ENCODE measurements around the gene TNFAIP3.
"Not testable (repeated sequence)": the region's sequence is repeated elsewhere in the genome, so short reads cannot be mapped to it uniquely, and the experiment has no call there.

The TNFAIP3 gene

GRCh38 chr6:137832110-137832509 lies 34.9 kb upstream of the TNFAIP3 start:
- in situ Hi-C loops (cut with MboI; ENCODE audit: low sequenced_read_pairs) = no loop called here

GRCh38 chr6:137834508-137834907 lies 32.6 kb upstream of the TNFAIP3 start:
- Histone ChIP-seq H3K4me1 (no peaks in the 10 kb centered on the region; the same call in 1 of the 2 replicates), H3K9me3 (no peaks in the 10 kb centered on the region), H3K4me3 (no peak overlapping the region), H3K27me3 (ENCODE audit: low read depth) (no peaks in the 10 kb centered on the region; the same call in 1 of the 2 replicates), H3K36me3 (replicated peaks) (no peaks in the 10 kb centered on the region)
- no peak for DNase-seq (ENCODE audit: low spot score in 2 of 2)
- in situ Hi-C loops (cut with MboI; ENCODE audit: low sequenced_read_pairs) = no loop called here

More at GRCh38 chr6:137832110-137832509, 34.9 kb upstream of the TNFAIP3 start:
- Histone ChIP-seq H3K4me1 (no peaks in the 10 kb centered on the region; the same call in 1 of the 2 replicates), H3K27me3 (ENCODE audit: low read depth) (no peaks in the 10 kb centered on the region; the same call in 1 of the 2 replicates), H3K9me3 (no peaks in the 10 kb centered on the region), H3K36me3 (replicated peaks) (no peaks in the 10 kb centered on the region), H3K4me3 (no peak overlapping the region)
- peak in 1 of 2 experiments; percentile 37 for DNase-seq (ENCODE audit: low spot score in 2 of 2)

GRCh38 chr6:137836788-137837187 lies 30.3 kb upstream of the TNFAIP3 start:
- DNase-seq (ENCODE audit: low spot score in 2 of 2) = no peak
- Histone ChIP-seq H3K4me3 (no peak overlapping the region), H3K4me1 (no peaks in the 10 kb centered on the region; the same call in 1 of the 2 replicates), H3K27me3 (ENCODE audit: low read depth) (no peaks in the 10 kb centered on the region; the same call in 1 of the 2 replicates), H3K9me3 (no peaks in the 10 kb centered on the region), H3K36me3 (replicated peaks) (no peaks in the 10 kb centered on the region)
- in situ Hi-C loops (cut with MboI; ENCODE audit: low sequenced_read_pairs) = no loop called here

GRCh38 chr6:137838090-137838489 lies 29.0 kb upstream of the TNFAIP3 start:
- H3K36me3 ChIP-seq (replicated peaks); H3K9me3 ChIP-seq; H3K27me3 ChIP-seq (ENCODE audit: low read depth); H3K4me3 ChIP-seq; DNase-seq (ENCODE audit: low spot score in 2 of 2); H3K4me1 ChIP-seq; in situ Hi-C loops (cut with MboI; ENCODE audit: low sequenced_read_pairs): not testable (repeated sequence)

GRCh38 chr6:137838597-137838996 lies 28.5 kb upstream of the TNFAIP3 start:
- in situ Hi-C loops (cut with MboI; ENCODE audit: low sequenced_read_pairs); H3K36me3 ChIP-seq (replicated peaks); H3K27me3 ChIP-seq (ENCODE audit: low read depth): not testable (repeated sequence)

GRCh38 chr6:137839076-137839475 lies 28.0 kb upstream of the TNFAIP3 start:
- Histone ChIP-seq H3K4me3 (no peak overlapping the region), H3K36me3 (replicated peaks) (no peaks in the 10 kb centered on the region), H3K4me1 (no peaks in the 10 kb centered on the region), H3K9me3 (no peaks in the 10 kb centered on the region), H3K27me3 (ENCODE audit: low read depth) (no peaks in the 10 kb centered on the region)
- in situ Hi-C loops (cut with MboI; ENCODE audit: low sequenced_read_pairs) = no loop called here
- DNase-seq (ENCODE audit: low spot score in 2 of 2) = no peak

More at GRCh38 chr6:137838597-137838996, 28.5 kb upstream of the TNFAIP3 start:
- not testable (repeated sequence) for DNase-seq (ENCODE audit: low spot score in 2 of 2); H3K9me3 ChIP-seq; H3K4me1 ChIP-seq; H3K4me3 ChIP-seq

- in situ Hi-C loops (cut with MboI; ENCODE audit: low sequenced_read_pairs) = no loop called here
Measured at GRCh38 chr6:137840252-137840651, 26.8 kb upstream of the TNFAIP3 start.

GRCh38 chr6:137843211-137843610 lies 23.8 kb upstream of the TNFAIP3 start:
- Histone ChIP-seq H3K4me3 (no peak overlapping the region), H3K4me1 (peaks cover 5% of the 10 kb centered on the region; the same call in 1 of the 2 replicates), H3K27me3 (ENCODE audit: low read depth) (no peaks in the 10 kb centered on the region), H3K9me3 (no peaks in the 10 kb centered on the region), H3K36me3 (replicated peaks) (no peaks in the 10 kb centered on the region)
- in situ Hi-C loops (cut with MboI; ENCODE audit: low sequenced_read_pairs) = no loop called here
- DNase-seq (ENCODE audit: low spot score in 2 of 2) = no peak

More at GRCh38 chr6:137840252-137840651, 26.8 kb upstream of the TNFAIP3 start:
- Histone ChIP-seq H3K4me1 (peaks cover 5% of the 10 kb centered on the region; the same call in 1 of the 2 replicates), H3K4me3 (no peak overlapping the region), H3K27me3 (ENCODE audit: low read depth) (no peaks in the 10 kb centered on the region), H3K36me3 (replicated peaks) (no peaks in the 10 kb centered on the region), H3K9me3 (no peaks in the 10 kb centered on the region)
- DNase-seq (ENCODE audit: low spot score in 2 of 2) = no peak

GRCh38 chr6:137844327-137844726 lies 22.7 kb upstream of the TNFAIP3 start:
- in situ Hi-C loops (cut with MboI; ENCODE audit: low sequenced_read_pairs); H3K4me1 ChIP-seq; H3K4me3 ChIP-seq; H3K36me3 ChIP-seq (replicated peaks); H3K9me3 ChIP-seq; H3K27me3 ChIP-seq (ENCODE audit: low read depth); DNase-seq (ENCODE audit: low spot score in 2 of 2): not testable (repeated sequence)

- H3K4me1 ChIP-seq; in situ Hi-C loops (cut with MboI; ENCODE audit: low sequenced_read_pairs); H3K4me3 ChIP-seq; H3K36me3 ChIP-seq (replicated peaks); H3K9me3 ChIP-seq; H3K27me3 ChIP-seq (ENCODE audit: low read depth): not testable (repeated sequence)
- DNase-seq (ENCODE audit: low spot score in 2 of 2) = peak in 1 of 2 experiments; percentile 40
Measured at GRCh38 chr6:137844773-137845172, 22.3 kb upstream of the TNFAIP3 start.

- no peak overlapping the region for H3K4me3 ChIP-seq
- H3K27me3 ChIP-seq (ENCODE audit: low read depth) = no peaks in the 10 kb centered on the region
- DNase-seq (ENCODE audit: low spot score in 2 of 2) = no peak
- peaks cover 5% of the 10 kb centered on the region for H3K4me1 ChIP-seq
- in situ Hi-C loops (cut with MboI; ENCODE audit: low sequenced_read_pairs) = no loop called here
- H3K36me3 ChIP-seq (replicated peaks) = no peaks in the 10 kb centered on the region
- H3K9me3 ChIP-seq = no peaks in the 10 kb centered on the region
Measured at GRCh38 chr6:137845460-137845859, 21.6 kb upstream of the TNFAIP3 start.

- in situ Hi-C loops (cut with MboI; ENCODE audit: low sequenced_read_pairs) = no loop called here
Measured at GRCh38 chr6:137846274-137846673, 20.8 kb upstream of the TNFAIP3 start.

GRCh38 chr6:137846772-137847313 lies 20.2 kb upstream of the TNFAIP3 start:
- no peaks in the 10 kb centered on the region for H3K27me3 ChIP-seq (ENCODE audit: low read depth)
- no peaks in the 10 kb centered on the region for H3K36me3 ChIP-seq (replicated peaks)
- no peaks in the 10 kb centered on the region for H3K9me3 ChIP-seq
- DNase-seq (ENCODE audit: low spot score in 2 of 2) = no peak
- in situ Hi-C loops (cut with MboI; ENCODE audit: low sequenced_read_pairs) = no loop called here
- peaks cover 5% of the 10 kb centered on the region for H3K4me1 ChIP-seq
- H3K4me3 ChIP-seq = no peak overlapping the region

More at GRCh38 chr6:137846274-137846673, 20.8 kb upstream of the TNFAIP3 start:
- peaks cover 5% of the 10 kb centered on the region for H3K4me1 ChIP-seq
- no peak for DNase-seq (ENCODE audit: low spot score in 2 of 2)
- no peaks in the 10 kb centered on the region for H3K27me3 ChIP-seq (ENCODE audit: low read depth)
- H3K36me3 ChIP-seq (replicated peaks) = no peaks in the 10 kb centered on the region
- no peak overlapping the region for H3K4me3 ChIP-seq
- no peaks in the 10 kb centered on the region for H3K9me3 ChIP-seq

- Histone ChIP-seq H3K4me1 (peaks cover 5% of the 10 kb centered on the region), H3K36me3 (replicated peaks) (no peaks in the 10 kb centered on the region), H3K9me3 (no peaks in the 10 kb centered on the region), H3K4me3 (no peak overlapping the region), H3K27me3 (ENCODE audit: low read depth) (no peaks in the 10 kb centered on the region)
- no peak for DNase-seq (ENCODE audit: low spot score in 2 of 2)
- in situ Hi-C loops (cut with MboI; ENCODE audit: low sequenced_read_pairs) = no loop called here
Measured at GRCh38 chr6:137847748-137848147, 19.3 kb upstream of the TNFAIP3 start.

GRCh38 chr6:137848672-137849071 lies 18.4 kb upstream of the TNFAIP3 start:
- no peaks in the 10 kb centered on the region for H3K36me3 ChIP-seq (replicated peaks)
- peaks cover 5% of the 10 kb centered on the region for H3K4me1 ChIP-seq
- H3K27me3 ChIP-seq (ENCODE audit: low read depth) = no peaks in the 10 kb centered on the region
- H3K9me3 ChIP-seq = no peaks in the 10 kb centered on the region
- DNase-seq (ENCODE audit: low spot score in 2 of 2) = no peak
- no peak overlapping the region for H3K4me3 ChIP-seq
- in situ Hi-C loops (cut with MboI; ENCODE audit: low sequenced_read_pairs) = no loop called here

Measured in HAP-1 (cell line).